Measurements from ENCODE around the gene SMIM3.

DNA sequence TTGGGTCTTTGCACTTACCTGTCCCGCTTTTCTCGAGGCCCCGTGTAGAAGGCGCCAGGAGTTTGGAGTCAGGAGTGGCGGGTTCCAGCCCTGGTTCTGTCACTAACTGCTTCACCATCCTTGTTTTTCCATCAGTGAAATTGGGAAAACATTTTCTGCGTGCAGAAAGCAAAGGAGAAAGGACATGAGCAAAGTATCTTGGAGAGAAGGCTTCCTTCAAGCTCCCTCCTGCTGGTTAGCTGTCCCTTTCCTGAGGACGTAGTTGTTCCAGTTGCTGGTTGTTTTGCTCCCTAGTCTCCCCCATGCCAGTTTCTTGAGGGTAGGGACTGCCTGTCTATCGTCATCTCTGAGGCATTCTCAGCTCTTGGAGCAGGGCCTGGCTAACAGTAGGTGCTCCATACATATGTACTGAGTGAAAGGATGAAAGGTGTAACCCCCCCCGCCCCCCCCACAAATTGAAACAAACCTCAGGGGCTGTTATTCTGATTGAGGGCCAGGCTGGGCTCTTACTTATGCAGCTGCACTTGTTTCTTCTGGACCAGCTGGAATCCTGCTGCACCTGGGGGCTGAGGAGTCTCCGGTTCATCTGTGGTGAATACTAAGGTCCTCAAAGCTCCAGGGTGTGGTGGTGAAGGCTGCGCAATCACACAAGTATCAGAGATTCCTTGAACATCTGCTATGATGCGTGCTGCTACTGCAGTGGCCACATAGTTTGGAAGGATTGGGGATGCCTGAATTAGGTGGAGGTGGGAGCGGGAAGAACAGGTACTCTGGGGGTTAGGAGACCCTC, 1.0 kb downstream of the SMIM3 start:
- TF ChIP-seq, protein P1, sequence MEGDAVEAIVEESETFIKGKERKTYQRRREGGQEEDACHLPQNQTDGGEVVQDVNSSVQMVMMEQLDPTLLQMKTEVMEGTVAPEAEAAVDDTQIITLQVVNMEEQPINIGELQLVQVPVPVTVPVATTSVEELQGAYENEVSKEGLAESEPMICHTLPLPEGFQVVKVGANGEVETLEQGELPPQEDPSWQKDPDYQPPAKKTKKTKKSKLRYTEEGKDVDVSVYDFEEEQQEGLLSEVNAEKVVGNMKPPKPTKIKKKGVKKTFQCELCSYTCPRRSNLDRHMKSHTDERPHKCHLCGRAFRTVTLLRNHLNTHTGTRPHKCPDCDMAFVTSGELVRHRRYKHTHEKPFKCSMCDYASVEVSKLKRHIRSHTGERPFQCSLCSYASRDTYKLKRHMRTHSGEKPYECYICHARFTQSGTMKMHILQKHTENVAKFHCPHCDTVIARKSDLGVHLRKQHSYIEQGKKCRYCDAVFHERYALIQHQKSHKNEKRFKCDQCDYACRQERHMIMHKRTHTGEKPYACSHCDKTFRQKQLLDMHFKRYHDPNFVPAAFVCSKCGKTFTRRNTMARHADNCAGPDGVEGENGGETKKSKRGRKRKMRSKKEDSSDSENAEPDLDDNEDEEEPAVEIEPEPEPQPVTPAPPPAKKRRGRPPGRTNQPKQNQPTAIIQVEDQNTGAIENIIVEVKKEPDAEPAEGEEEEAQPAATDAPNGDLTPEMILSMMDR (IDR thresholded peaks at IDR 0.05) = no peak
- TF ChIP-seq POLR2AphosphoS5 (IDR thresholded peaks at IDR 0.05) = no peak
- no peak for TF ChIP-seq POLR2A (IDR thresholded peaks at IDR 0.05)
- TF ChIP-seq EP300 (IDR thresholded peaks at IDR 0.05) = no peak

Measured in sigmoid colon (tissue), 4 donors.